Measurements from ENCODE around the gene UBE2Q2.

DNA sequence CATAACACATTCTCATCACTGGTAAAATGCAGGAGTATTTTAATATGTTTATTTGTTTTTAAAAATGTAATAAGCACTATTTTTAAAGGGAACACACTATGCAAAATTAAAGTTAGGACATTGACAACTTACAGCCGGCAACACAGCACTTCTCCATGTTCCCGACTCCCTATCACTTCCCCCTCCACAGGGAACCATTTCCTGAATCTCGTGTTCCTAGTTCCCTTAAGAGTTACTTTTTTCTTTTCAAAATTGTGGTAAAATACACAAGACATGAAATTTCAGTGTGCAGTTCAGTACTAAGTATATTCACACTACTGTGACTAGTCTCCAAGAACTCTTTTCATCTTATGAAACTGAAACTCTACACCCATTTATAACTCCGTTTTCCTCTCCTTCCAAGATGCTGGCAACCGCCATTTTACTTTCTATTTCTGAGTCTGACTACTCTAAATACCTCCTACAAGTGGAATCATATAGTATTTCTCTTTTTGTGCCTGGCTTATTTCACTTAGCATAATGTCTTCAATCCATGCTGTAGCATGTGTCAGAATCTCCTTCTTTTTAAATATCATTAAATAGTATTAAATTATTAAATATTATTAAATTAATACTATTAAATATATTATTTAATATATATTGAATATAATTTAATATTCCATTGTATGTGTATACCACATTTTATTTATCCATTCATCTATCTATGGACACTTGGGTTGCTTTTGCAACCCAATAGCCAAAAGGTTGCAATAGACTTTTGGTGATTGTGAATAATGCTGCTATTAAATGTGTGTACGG is 25.9 kb upstream of the UBE2Q2 start:
- TF ChIP-seq, protein P1, sequence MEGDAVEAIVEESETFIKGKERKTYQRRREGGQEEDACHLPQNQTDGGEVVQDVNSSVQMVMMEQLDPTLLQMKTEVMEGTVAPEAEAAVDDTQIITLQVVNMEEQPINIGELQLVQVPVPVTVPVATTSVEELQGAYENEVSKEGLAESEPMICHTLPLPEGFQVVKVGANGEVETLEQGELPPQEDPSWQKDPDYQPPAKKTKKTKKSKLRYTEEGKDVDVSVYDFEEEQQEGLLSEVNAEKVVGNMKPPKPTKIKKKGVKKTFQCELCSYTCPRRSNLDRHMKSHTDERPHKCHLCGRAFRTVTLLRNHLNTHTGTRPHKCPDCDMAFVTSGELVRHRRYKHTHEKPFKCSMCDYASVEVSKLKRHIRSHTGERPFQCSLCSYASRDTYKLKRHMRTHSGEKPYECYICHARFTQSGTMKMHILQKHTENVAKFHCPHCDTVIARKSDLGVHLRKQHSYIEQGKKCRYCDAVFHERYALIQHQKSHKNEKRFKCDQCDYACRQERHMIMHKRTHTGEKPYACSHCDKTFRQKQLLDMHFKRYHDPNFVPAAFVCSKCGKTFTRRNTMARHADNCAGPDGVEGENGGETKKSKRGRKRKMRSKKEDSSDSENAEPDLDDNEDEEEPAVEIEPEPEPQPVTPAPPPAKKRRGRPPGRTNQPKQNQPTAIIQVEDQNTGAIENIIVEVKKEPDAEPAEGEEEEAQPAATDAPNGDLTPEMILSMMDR (IDR thresholded peaks at IDR 0.05): no peak
- TF ChIP-seq POLR2A (IDR thresholded peaks at IDR 0.05) (no peak), POLR2AphosphoS5 (IDR thresholded peaks at IDR 0.05; ENCODE audit: insufficient read depth in 1 of 2, low read depth in 1 of 2) (no peak)

Data from vagina (tissue), 2 donors.